ENCODE data around the gene CTNND2. TPM values are rescaled to one million over a fixed set of nuclear protein-coding genes. Genes with fewer than 3 reads are reported as not detected.

Gene CTNND2
- total and polyA plus RNA-seq, 10 of the 15 experiments (the other 5 are each of a cell fraction or from before 2014, with no cell fraction given): 0.02 to 0.16 (median 0.04) TPM; not detected in 7

DNA sequence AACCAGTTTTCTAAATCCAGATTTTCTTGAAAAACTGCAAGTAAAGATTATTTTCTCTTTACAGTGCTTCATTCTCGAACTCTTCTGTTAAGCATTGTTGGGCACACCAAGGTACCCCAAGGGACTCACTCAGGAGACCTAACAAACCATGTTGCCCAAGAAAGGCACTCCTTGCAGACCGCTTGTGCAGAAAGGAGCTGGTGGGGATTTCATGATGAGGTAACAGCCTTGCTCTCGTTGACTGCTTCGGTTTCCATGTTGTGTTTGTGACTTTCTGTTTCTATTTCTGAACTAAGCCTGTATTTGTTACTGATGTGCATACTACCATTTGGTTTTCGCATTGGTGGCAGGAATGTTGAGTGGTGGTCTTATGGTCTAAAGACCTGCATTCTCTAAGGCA, 876.6 kb downstream of the CTNND2 start (continued):
- TF ChIP-seq, protein P1, sequence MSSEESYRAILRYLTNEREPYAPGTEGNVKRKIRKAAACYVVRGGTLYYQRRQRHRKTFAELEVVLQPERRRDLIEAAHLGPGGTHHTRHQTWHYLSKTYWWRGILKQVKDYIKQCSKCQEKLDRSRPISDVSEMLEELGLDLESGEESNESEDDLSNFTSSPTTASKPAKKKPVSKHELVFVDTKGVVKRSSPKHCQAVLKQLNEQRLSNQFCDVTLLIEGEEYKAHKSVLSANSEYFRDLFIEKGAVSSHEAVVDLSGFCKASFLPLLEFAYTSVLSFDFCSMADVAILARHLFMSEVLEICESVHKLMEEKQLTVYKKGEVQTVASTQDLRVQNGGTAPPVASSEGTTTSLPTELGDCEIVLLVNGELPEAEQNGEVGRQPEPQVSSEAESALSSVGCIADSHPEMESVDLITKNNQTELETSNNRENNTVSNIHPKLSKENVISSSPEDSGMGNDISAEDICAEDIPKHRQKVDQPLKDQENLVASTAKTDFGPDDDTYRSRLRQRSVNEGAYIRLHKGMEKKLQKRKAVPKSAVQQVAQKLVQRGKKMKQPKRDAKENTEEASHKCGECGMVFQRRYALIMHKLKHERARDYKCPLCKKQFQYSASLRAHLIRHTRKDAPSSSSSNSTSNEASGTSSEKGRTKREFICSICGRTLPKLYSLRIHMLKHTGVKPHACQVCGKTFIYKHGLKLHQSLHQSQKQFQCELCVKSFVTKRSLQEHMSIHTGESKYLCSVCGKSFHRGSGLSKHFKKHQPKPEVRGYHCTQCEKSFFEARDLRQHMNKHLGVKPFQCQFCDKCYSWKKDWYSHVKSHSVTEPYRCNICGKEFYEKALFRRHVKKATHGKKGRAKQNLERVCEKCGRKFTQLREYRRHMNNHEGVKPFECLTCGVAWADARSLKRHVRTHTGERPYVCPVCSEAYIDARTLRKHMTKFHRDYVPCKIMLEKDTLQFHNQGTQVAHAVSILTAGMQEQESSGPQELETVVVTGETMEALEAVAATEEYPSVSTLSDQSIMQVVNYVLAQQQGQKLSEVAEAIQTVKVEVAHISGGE (CRISPR knock-in tag; IDR thresholded peaks at IDR 0.05): no peak
- TF ChIP-seq MTA2 (IDR thresholded peaks at IDR 0.05; ENCODE audit: low read depth) (peak; percentile 36; the same call in 1 of the 2 replicates), NBN (IDR thresholded peaks at IDR 0.05) (0 out of 2 replicates have a peak, but pooled peaks have one; percentile 20)

DNA sequence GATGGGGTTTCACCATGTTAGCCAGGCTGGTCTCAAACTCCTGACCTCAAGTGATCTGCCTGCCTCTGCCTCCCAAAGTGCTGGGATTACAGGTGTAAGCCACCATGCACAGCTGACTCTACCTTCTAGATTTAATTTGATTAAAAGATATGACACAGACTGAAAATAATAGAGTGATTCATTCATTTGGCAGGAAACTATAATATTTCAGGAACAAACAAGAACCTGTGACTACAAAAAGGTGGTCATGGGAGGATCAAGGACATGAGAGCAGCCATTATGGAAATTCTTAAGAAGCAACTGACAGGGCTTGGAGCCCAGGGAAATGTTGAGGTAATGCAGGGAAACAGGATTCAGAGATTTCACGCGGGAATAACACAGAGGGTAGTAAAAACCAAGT, 877.7 kb downstream of the CTNND2 start:
- Histone ChIP-seq H3K79me2 (ENCODE audit: control insufficient read depth, insufficient read depth, low read length) (no peaks in the 10 kb centered on the region), H2AFZ (ENCODE audit: control insufficient read depth, low read depth, low read length) (no peak overlapping the region), H3K4me2 (ENCODE audit: control insufficient read depth, insufficient read depth) (no peak overlapping the region), H4K20me1 (ENCODE audit: control insufficient read depth, insufficient read depth) (no peaks in the 10 kb centered on the region), H3K27ac (ENCODE audit: control insufficient read depth, insufficient read depth) (no peak overlapping the region), H3K9ac (ENCODE audit: control insufficient read depth, insufficient read depth, low read length) (no peak overlapping the region), H3K27me3 (replicated peaks in 1 of 2; ENCODE audit: control insufficient read depth in 2 of 2, insufficient read depth in 2 of 2, low read length in 1 of 2) (no peaks in the 10 kb centered on the region), H3K4me1 (ENCODE audit: control insufficient read depth, insufficient read depth, low read length) (no peaks in the 10 kb centered on the region), H3K9me3 (replicated peaks; ENCODE audit: control insufficient read depth, insufficient read depth, low read length) (peaks cover 4% of the 10 kb centered on the region; the same call in 2 of the 3 replicates), H3K36me3 (ENCODE audit: control insufficient read depth in 2 of 2, insufficient read depth in 2 of 2, low read length in 1 of 2) (no peaks in the 10 kb centered on the region), H3K4me3 (no peak overlapping the region)
- TF ChIP-seq NFYA (IDR thresholded peaks at IDR 0.05; ENCODE audit: borderline replicate concordance, low read depth, low read length) (no peak), TARDBP (IDR thresholded peaks at IDR 0.05; ENCODE audit: borderline replicate concordance) (no peak), SMAD5 (IDR thresholded peaks at IDR 0.05; ENCODE audit: low read depth) (no peak), SMC3 (IDR thresholded peaks at IDR 0.05; ENCODE audit: borderline replicate concordance, low read length) (no peak), CHD2 (IDR thresholded peaks at IDR 0.05; ENCODE audit: borderline replicate concordance, low read depth, low read length) (no peak), SIN3A (IDR thresholded peaks at IDR 0.05; ENCODE audit: low read depth, low read length) (no peak), HCFC1 (IDR thresholded peaks at IDR 0.05; ENCODE audit: low read length) (no peak)
- TF ChIP-seq, protein P2, sequence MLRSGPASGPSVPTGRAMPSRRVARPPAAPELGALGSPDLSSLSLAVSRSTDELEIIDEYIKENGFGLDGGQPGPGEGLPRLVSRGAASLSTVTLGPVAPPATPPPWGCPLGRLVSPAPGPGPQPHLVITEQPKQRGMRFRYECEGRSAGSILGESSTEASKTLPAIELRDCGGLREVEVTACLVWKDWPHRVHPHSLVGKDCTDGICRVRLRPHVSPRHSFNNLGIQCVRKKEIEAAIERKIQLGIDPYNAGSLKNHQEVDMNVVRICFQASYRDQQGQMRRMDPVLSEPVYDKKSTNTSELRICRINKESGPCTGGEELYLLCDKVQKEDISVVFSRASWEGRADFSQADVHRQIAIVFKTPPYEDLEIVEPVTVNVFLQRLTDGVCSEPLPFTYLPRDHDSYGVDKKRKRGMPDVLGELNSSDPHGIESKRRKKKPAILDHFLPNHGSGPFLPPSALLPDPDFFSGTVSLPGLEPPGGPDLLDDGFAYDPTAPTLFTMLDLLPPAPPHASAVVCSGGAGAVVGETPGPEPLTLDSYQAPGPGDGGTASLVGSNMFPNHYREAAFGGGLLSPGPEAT (IDR thresholded peaks at IDR 0.05; ENCODE audit: low read depth): no peak
- TF ChIP-seq, protein P3, sequence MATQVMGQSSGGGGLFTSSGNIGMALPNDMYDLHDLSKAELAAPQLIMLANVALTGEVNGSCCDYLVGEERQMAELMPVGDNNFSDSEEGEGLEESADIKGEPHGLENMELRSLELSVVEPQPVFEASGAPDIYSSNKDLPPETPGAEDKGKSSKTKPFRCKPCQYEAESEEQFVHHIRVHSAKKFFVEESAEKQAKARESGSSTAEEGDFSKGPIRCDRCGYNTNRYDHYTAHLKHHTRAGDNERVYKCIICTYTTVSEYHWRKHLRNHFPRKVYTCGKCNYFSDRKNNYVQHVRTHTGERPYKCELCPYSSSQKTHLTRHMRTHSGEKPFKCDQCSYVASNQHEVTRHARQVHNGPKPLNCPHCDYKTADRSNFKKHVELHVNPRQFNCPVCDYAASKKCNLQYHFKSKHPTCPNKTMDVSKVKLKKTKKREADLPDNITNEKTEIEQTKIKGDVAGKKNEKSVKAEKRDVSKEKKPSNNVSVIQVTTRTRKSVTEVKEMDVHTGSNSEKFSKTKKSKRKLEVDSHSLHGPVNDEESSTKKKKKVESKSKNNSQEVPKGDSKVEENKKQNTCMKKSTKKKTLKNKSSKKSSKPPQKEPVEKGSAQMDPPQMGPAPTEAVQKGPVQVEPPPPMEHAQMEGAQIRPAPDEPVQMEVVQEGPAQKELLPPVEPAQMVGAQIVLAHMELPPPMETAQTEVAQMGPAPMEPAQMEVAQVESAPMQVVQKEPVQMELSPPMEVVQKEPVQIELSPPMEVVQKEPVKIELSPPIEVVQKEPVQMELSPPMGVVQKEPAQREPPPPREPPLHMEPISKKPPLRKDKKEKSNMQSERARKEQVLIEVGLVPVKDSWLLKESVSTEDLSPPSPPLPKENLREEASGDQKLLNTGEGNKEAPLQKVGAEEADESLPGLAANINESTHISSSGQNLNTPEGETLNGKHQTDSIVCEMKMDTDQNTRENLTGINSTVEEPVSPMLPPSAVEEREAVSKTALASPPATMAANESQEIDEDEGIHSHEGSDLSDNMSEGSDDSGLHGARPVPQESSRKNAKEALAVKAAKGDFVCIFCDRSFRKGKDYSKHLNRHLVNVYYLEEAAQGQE (IDR thresholded peaks at IDR 0.05; ENCODE audit: low read depth, low read length): no peak
- 100% methylated on average over 2 of the region's 2 CpGs for WGBS (ENCODE audit: insufficient coverage, insufficient replicate concordance, low lambda C conversion rate, missing lambda C conversion rate)
- intact Hi-C loops (cut with micrococcal nuclease; ENCODE audit: unreplicated experiment) (no loop called here), in situ Hi-C loops (cut with MboI) (no loop called here)
- ATAC-seq (no peak), DNase-seq (ENCODE audit: low read depth, low spot score) (no peak), FAIRE-seq (no peak)
- RAD21 ChIA-PET (ENCODE audit: unreplicated experiment): no interaction called here
- SMC1A ChIA-PET (ENCODE audit: uncharacterized antibody, unreplicated experiment): interaction anchor here (0.6 kb wide), 1 partner anchor 38 kb away, joined by 3 read pairs; no protein-coding TSS in a partner anchor
- CTCF ChIA-PET: interaction anchor here (1.0 to 1.6 kb wide), 2 partner anchors 20 to 38 kb away, joined by 3 read pairs; no protein-coding TSS in a partner anchor
- POLR2A ChIA-PET: interaction anchor here (1.7 kb wide), 1 partner anchor 12 kb away, joined by 7 read pairs; no protein-coding TSS in a partner anchor
- no TSS peak for BruUV-seq (replicated peaks)

Data from GM12878 (cell line).